Hematopoietic multipotent progenitor cell treated with erythropoietin and hydrocortisone succinate and interleukin-3 and kit ligand, for 17 days (in vitro differentiated cells): ENCODE measurements around the gene GDF7.
"Not testable (repeated sequence)": the region's sequence is repeated elsewhere in the genome, so short reads cannot be mapped to it uniquely, and the experiment has no call there.

Experiments used
- DNase-seq: peaks from one replicate; pipeline ENCODE4 v3.0.0-alpha.2; 2015; ENCODE audit warnings: low spot score

Gene GDF7

GRCh38 chr2:20698916-20699613, 32.1 kb downstream of the GDF7 start:
- DNase-seq = no peak

- no peak for DNase-seq
These were observed 35.6 kb downstream of the GDF7 start for GRCh38 chr2:20702563-20702962.

GRCh38 chr2:20704886-20705285, 37.9 kb downstream of the GDF7 start:
- no peak for DNase-seq

GRCh38 chr2:20706217-20706616, 39.3 kb downstream of the GDF7 start:
- DNase-seq = no peak

GRCh38 chr2:20706786-20707185, 39.8 kb downstream of the GDF7 start:
- no peak for DNase-seq

- DNase-seq = no peak
These were observed 40.7 kb downstream of the GDF7 start for GRCh38 chr2:20707601-20708000.

GRCh38 chr2:20711641-20712040, 44.7 kb downstream of the GDF7 start:
- DNase-seq = not testable (repeated sequence)

- not testable (repeated sequence) for DNase-seq
These were observed 46.6 kb downstream of the GDF7 start for GRCh38 chr2:20713585-20713984.

- not testable (repeated sequence) for DNase-seq
These were observed 47.5 kb downstream of the GDF7 start for GRCh38 chr2:20714412-20714811.

GRCh38 chr2:20716164-20716563, 49.2 kb downstream of the GDF7 start:
- DNase-seq = not testable (repeated sequence)

GRCh38 chr2:20717641-20718040, 50.7 kb downstream of the GDF7 start:
- DNase-seq = no peak

GRCh38 chr2:20722592-20723240, 55.8 kb downstream of the GDF7 start:
- DNase-seq = no peak

GRCh38 chr2:20723543-20723942, 56.6 kb downstream of the GDF7 start:
- DNase-seq = no peak

GRCh38 chr2:20724500-20725053, 57.6 kb downstream of the GDF7 start:
- no peak for DNase-seq

GRCh38 chr2:20725782-20726181, 58.8 kb downstream of the GDF7 start:
- no peak for DNase-seq

- no peak for DNase-seq
These were observed 60.0 kb downstream of the GDF7 start for GRCh38 chr2:20726913-20727312.

- DNase-seq = no peak
These were observed 61.3 kb downstream of the GDF7 start for GRCh38 chr2:20728114-20728758.
